Mesenchymal stem cell (in vitro differentiated cells and primary cell): ENCODE data around the gene TIPRL.

Experiments used
- DNase-seq: peaks from one replicate; pipeline ENCODE4 v3.0.0-alpha.2; 2013
- H2AFZ ChIP-seq: one replicate; pipeline ENCODE4 v1.6.1; 2013; ENCODE audit warnings: low read depth, mild to moderate bottlenecking, control low read depth, inconsistent platforms, low read length, moderate library complexity
- H2AK5ac ChIP-seq: 2 replicates; pipeline ENCODE4 v1.6.1; 2013; ENCODE audit warnings: low read length, moderate library complexity, mild to moderate bottlenecking, inconsistent platforms; ENCODE audit not compliant: severe bottlenecking
- H2BK120ac ChIP-seq: one replicate; pipeline ENCODE4 v1.6.1; 2013; ENCODE audit warnings: low read depth, mild to moderate bottlenecking, inconsistent platforms, low read length, moderate library complexity
- H2BK12ac ChIP-seq, 2 experiments: one replicate each; pipeline ENCODE4 v1.6.1; 2013; ENCODE audit warnings: inconsistent platforms in 2 of 2, low read length in 2 of 2, mild to moderate bottlenecking in 2 of 2, moderate library complexity in 2 of 2, control low read depth in 1 of 2
- H2BK15ac ChIP-seq: one replicate; pipeline ENCODE4 v1.6.1; 2013; ENCODE audit warnings: mild to moderate bottlenecking, low read depth, inconsistent platforms; ENCODE audit not compliant: poor library complexity, severe bottlenecking
- H2BK5ac ChIP-seq: 2 replicates; pipeline ENCODE4 v1.6.1; 2013; ENCODE audit warnings: low read depth, mild to moderate bottlenecking, low read length, control low read depth, inconsistent platforms; ENCODE audit not compliant: poor library complexity, severe bottlenecking
- H3K14ac ChIP-seq, 2 experiments: one replicate each; pipeline ENCODE4 v1.6.1; 2013; ENCODE audit warnings: inconsistent platforms in 2 of 2, low read length in 2 of 2, control low read depth in 1 of 2, mild to moderate bottlenecking in 1 of 2, moderate library complexity in 1 of 2
- H3K18ac ChIP-seq, 2 experiments: one replicate each; pipeline ENCODE4 v1.6.1; 2013; ENCODE audit warnings: inconsistent platforms in 2 of 2, low read length in 2 of 2, control low read depth in 1 of 2, low read depth in 1 of 2, mild to moderate bottlenecking in 1 of 2
- H3K23ac ChIP-seq, 2 experiments: one replicate each; pipeline ENCODE4 v1.6.1; 2013; ENCODE audit warnings: inconsistent platforms in 2 of 2, low read length in 2 of 2, mild to moderate bottlenecking in 2 of 2, moderate library complexity in 2 of 2, control low read depth in 1 of 2
- H3K27ac ChIP-seq: 2 replicates; pipeline ENCODE4 v1.5.1; 2013; ENCODE audit warnings: mild to moderate bottlenecking, moderate library complexity, low read length, control low read depth, inconsistent platforms; ENCODE audit not compliant: poor library complexity, severe bottlenecking
- H3K27me3 ChIP-seq, 2 experiments: 2 replicates each; pipeline versions ENCODE4 v1.6.1 to v1.7.0; 2013; ENCODE audit warnings: low read length in 2 of 2, mild to moderate bottlenecking in 2 of 2, moderate library complexity in 2 of 2, control low read depth in 1 of 2, inconsistent platforms in 1 of 2; ENCODE audit not compliant: control insufficient read depth in 1 of 2, insufficient read depth in 1 of 2
- H3K36me3 ChIP-seq, 2 experiments: 2 replicates each; pipeline versions ENCODE4 v1.6.1 to v1.7.0; 2013; ENCODE audit warnings: low read length in 2 of 2, control low read depth in 1 of 2, inconsistent platforms in 1 of 2, low read depth in 1 of 2, mild to moderate bottlenecking in 1 of 2; ENCODE audit not compliant: insufficient read depth in 2 of 2, control insufficient read depth in 1 of 2
- H3K4ac ChIP-seq, 2 experiments: one replicate each; pipeline ENCODE4 v1.6.1; 2013; ENCODE audit warnings: inconsistent platforms in 2 of 2, low read length in 2 of 2, mild to moderate bottlenecking in 2 of 2, moderate library complexity in 2 of 2, control low read depth in 1 of 2, low read depth in 1 of 2
- H3K4me1 ChIP-seq: 2 replicates; pipeline ENCODE4 v1.6.1; 2013; ENCODE audit warnings: low read depth, low read length, control low read depth; ENCODE audit not compliant: control insufficient read depth, insufficient read depth
- H3K4me2 ChIP-seq: 2 replicates; pipeline ENCODE4 v1.6.1; 2013; ENCODE audit warnings: low read length, mild to moderate bottlenecking, inconsistent platforms; ENCODE audit not compliant: poor library complexity, severe bottlenecking
- H3K4me3 ChIP-seq, 2 experiments: 2 replicates each; pipeline versions ENCODE4 v1.5.1 to v1.7.0; 2013; ENCODE audit warnings: low read length in 2 of 2, mild to moderate bottlenecking in 2 of 2, control low read depth in 1 of 2, low read depth in 1 of 2; ENCODE audit not compliant: insufficient read depth in 1 of 2
- H3K79me1 ChIP-seq: replicated peaks from 2 replicates; pipeline ENCODE4 v1.6.1; 2013; ENCODE audit warnings: mild to moderate bottlenecking, control low read depth, low read length, inconsistent platforms; ENCODE audit not compliant: poor library complexity, severe bottlenecking
- H3K9ac ChIP-seq: 2 replicates; pipeline ENCODE4 v1.7.0; 2013; ENCODE audit warnings: mild to moderate bottlenecking, low read length, moderate library complexity
- H3K9me3 ChIP-seq: 2 replicates; pipeline ENCODE4 v1.7.0; 2013; ENCODE audit warnings: mild to moderate bottlenecking, low read length; ENCODE audit not compliant: control insufficient read depth
- H4K8ac ChIP-seq: one replicate; pipeline ENCODE4 v1.6.1; 2013; ENCODE audit warnings: inconsistent platforms, mild to moderate bottlenecking, low read length, moderate library complexity
- H4K91ac ChIP-seq: one replicate; pipeline ENCODE4 v1.6.1; 2013; ENCODE audit warnings: mild to moderate bottlenecking, low read length, inconsistent platforms
- WGBS: methylation state at CpG from one replicate; pipeline ENCODE4 v1.1.7; 2013; ENCODE audit warnings: mixed read lengths; 5-methylcytosine and 5-hydroxymethylcytosine counted together

Gene TIPRL

DNA sequence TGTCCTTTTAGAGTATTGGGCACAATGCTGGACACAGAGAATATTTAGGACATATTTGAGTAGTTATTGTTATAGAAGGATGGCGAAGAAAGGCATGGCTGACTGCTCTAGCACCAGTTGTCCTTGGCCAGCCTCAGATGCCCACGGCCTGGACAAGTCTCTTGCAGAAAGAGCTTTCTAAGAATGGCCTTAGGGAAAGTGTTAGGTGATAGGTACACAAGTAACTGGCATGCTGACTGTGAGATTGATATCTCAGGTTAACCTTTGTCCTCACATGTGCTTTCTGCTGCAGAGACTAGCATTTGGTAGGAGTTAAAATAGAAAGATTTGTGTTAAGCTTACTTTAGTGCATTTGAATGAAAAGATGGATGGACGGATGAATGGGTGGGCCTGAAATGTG, 57.2 kb downstream of the TIPRL start:
- H3K4me2 ChIP-seq: no peak overlapping the region
- H3K9me3 ChIP-seq: no peaks in the 10 kb centered on the region
- no peak overlapping the region for H3K14ac ChIP-seq
- no peak overlapping the region for H3K9ac ChIP-seq
- no peak overlapping the region for H2AK5ac ChIP-seq
- H3K27ac ChIP-seq: no peak overlapping the region
- H3K4ac ChIP-seq: no peak overlapping the region
- H2AFZ ChIP-seq: no peak overlapping the region
- H2BK15ac ChIP-seq: no peak overlapping the region
- no peak for DNase-seq
- H3K23ac ChIP-seq: no peak overlapping the region
- no peak overlapping the region for H4K8ac ChIP-seq
- H2BK120ac ChIP-seq: no peak overlapping the region
- no peak overlapping the region for H3K18ac ChIP-seq
- no peak overlapping the region for H4K91ac ChIP-seq
- no peak overlapping the region for H3K4me3 ChIP-seq
- H3K27me3 ChIP-seq: no peaks in the 10 kb centered on the region
- peaks cover 32 to 95% of the 10 kb centered on the region in 2 experiments for H3K36me3 ChIP-seq
- no peak overlapping the region for H2BK5ac ChIP-seq
- peaks cover 7% of the 10 kb centered on the region for H3K4me1 ChIP-seq
- H3K79me1 ChIP-seq: peaks cover 39% of the 10 kb centered on the region
- no peak overlapping the region for H2BK12ac ChIP-seq
- 98% methylated on average over 3 of the region's 3 CpGs for WGBS

GRCh38 chr1:168236836-168237611, 58.3 kb downstream of the TIPRL start:
- 95% methylated on average over 7 of the region's 7 CpGs for WGBS
- Histone ChIP-seq H3K36me3 (peaks cover 36 to 95% of the 10 kb centered on the region in 2 experiments), H3K14ac (no peak overlapping the region), H2AFZ (no peak overlapping the region), H3K18ac (no peak overlapping the region), H3K4ac (no peak overlapping the region), H2AK5ac (no peak overlapping the region), H2BK15ac (no peak overlapping the region), H2BK12ac (no peak overlapping the region), H3K27ac (no peak overlapping the region), H2BK120ac (no peak overlapping the region), H3K4me3 (no peak overlapping the region), H3K27me3 (no peaks in the 10 kb centered on the region), H3K4me1 (peaks cover 2% of the 10 kb centered on the region), H3K4me2 (no peak overlapping the region), H2BK5ac (no peak overlapping the region), H3K79me1 (peaks cover 40% of the 10 kb centered on the region), H3K9me3 (no peaks in the 10 kb centered on the region), H4K91ac (no peak overlapping the region), H3K23ac (no peak overlapping the region), H3K9ac (no peak overlapping the region), H4K8ac (no peak overlapping the region)
- no peak for DNase-seq

- WGBS: 89% methylated on average over 2 of the region's 2 CpGs
- DNase-seq: no peak
- Histone ChIP-seq H4K8ac (no peak overlapping the region), H3K18ac (no peak overlapping the region), H3K23ac (no peak overlapping the region), H3K27me3 (no peaks in the 10 kb centered on the region), H2BK12ac (no peak overlapping the region), H2BK15ac (no peak overlapping the region), H3K4ac (no peak overlapping the region), H4K91ac (no peak overlapping the region), H2AFZ (no peak overlapping the region), H2AK5ac (no peak overlapping the region), H3K4me2 (no peak overlapping the region), H2BK120ac (no peak overlapping the region), H3K9me3 (no peaks in the 10 kb centered on the region), H3K4me1 (peaks cover 9% of the 10 kb centered on the region), H3K14ac (no peak overlapping the region), H3K9ac (peak overlapping the region; percentile 7), H3K79me1 (peaks cover 35% of the 10 kb centered on the region), H3K4me3 (no peak overlapping the region), H2BK5ac (no peak overlapping the region), H3K27ac (no peak overlapping the region), H3K36me3 (peaks cover 39 to 85% of the 10 kb centered on the region in 2 experiments)
Measured at GRCh38 chr1:168243198-168243597, 64.4 kb downstream of the TIPRL start.

DNA sequence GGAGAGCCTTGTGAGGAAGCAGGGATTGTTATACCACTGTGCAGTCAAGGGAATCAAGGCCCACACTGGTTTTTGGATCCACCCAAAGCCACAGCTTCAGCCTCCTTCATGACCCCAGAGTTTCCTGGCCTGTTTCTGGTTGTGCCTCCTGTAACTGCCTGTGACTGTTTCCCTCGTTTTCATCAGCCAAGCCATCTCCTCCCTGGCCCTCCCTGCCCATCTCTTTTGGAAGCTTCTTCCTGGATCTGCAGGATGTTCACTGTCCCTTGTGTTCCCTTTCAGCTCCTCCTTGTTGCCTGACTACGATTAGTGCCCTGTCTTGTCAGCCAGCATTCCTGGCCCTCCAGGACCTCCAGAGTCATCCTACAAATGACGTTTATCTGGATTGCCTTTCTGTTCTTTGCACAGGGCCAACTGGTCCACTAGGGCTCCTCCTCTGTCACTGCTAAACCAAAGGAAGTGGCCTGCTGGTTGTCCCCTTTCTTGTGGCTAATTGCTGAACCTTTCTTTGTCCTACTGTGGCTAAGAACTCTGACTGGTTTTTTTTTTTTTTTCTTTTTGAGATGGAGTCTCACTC, 65.0 kb downstream of the TIPRL start:
- H2BK120ac ChIP-seq: no peak overlapping the region
- no peak overlapping the region for H2BK15ac ChIP-seq
- H3K9ac ChIP-seq: peak overlapping the region; percentile 7
- H3K27me3 ChIP-seq: no peaks in the 10 kb centered on the region
- no peak overlapping the region for H3K4ac ChIP-seq
- H2BK12ac ChIP-seq: no peak overlapping the region
- H2AFZ ChIP-seq: no peak overlapping the region
- H4K91ac ChIP-seq: no peak overlapping the region
- peaks cover 9% of the 10 kb centered on the region for H3K4me1 ChIP-seq
- no peak for DNase-seq
- H3K18ac ChIP-seq: no peak overlapping the region
- H3K14ac ChIP-seq: no peak overlapping the region
- no peak overlapping the region for H2AK5ac ChIP-seq
- WGBS: 73% methylated on average over 3 of the region's 3 CpGs
- H3K23ac ChIP-seq: no peak overlapping the region
- peaks cover 35 to 79% of the 10 kb centered on the region in 2 experiments for H3K36me3 ChIP-seq
- H3K27ac ChIP-seq: no peak overlapping the region
- H3K79me1 ChIP-seq: peaks cover 34% of the 10 kb centered on the region
- H3K9me3 ChIP-seq: no peaks in the 10 kb centered on the region
- no peak overlapping the region for H3K4me3 ChIP-seq
- no peak overlapping the region for H3K4me2 ChIP-seq
- H2BK5ac ChIP-seq: no peak overlapping the region
- no peak overlapping the region for H4K8ac ChIP-seq
